SH-SY5Y (cell line): ENCODE measurements around the gene MAP3K14.

Experiments
- GATA2 ChIP-seq: IDR thresholded peaks from 2 replicates; pipeline ENCODE4 v1.6.1; 2011; ENCODE audit warnings: mild to moderate bottlenecking, low read depth, low read length
- GATA3 ChIP-seq: IDR thresholded peaks from 2 replicates; pipeline ENCODE4 v1.6.1; 2011; ENCODE audit warnings: low read depth, mild to moderate bottlenecking, low read length, moderate library complexity

- no peak for TF ChIP-seq GATA2
- TF ChIP-seq GATA3: no peak
Observed at GRCh38 chr17:45312477-45313420, 4.1 kb downstream of the MAP3K14 start.
